Measurements from ENCODE around the gene SMARCD3. TPM values are rescaled to one million over a fixed set of nuclear protein-coding genes. Genes with fewer than 3 reads are reported as not detected.

SMARCD3 gene
- total and polyA plus RNA-seq, 2 donors (not counting 1 experiment from before 2014, with no cell fraction given) = 23.8 to 30.7 TPM

DNA sequence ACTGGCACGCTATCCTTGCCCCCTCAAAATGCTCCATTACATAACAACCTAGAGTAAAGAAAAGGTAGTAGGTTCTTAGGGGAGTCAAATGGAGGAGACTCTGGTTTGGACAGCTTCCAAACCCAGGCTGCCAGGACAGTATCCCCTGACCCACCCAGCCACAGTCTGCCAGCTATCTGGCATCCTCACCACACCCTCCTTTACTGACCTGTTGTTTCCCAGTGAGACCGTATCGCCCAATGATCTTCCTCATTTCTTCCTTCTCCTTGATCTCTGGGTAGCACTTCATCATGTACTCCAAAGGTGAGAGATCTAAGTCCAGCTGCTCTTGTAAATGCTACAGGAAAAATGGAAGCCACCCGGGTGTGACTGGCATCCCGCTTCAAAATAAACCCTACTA, 33.1 kb downstream of the SMARCD3 start:
- H3K4me2 ChIP-seq (ENCODE audit: extremely low read depth, insufficient read depth, low read length) = no peak overlapping the region
- DNase-seq (ENCODE audit: low read depth in 2 of 2) = no peak
- H2AFZ ChIP-seq (ENCODE audit: low read length) = no peak overlapping the region
- TF ChIP-seq, protein P1, sequence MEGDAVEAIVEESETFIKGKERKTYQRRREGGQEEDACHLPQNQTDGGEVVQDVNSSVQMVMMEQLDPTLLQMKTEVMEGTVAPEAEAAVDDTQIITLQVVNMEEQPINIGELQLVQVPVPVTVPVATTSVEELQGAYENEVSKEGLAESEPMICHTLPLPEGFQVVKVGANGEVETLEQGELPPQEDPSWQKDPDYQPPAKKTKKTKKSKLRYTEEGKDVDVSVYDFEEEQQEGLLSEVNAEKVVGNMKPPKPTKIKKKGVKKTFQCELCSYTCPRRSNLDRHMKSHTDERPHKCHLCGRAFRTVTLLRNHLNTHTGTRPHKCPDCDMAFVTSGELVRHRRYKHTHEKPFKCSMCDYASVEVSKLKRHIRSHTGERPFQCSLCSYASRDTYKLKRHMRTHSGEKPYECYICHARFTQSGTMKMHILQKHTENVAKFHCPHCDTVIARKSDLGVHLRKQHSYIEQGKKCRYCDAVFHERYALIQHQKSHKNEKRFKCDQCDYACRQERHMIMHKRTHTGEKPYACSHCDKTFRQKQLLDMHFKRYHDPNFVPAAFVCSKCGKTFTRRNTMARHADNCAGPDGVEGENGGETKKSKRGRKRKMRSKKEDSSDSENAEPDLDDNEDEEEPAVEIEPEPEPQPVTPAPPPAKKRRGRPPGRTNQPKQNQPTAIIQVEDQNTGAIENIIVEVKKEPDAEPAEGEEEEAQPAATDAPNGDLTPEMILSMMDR (conservative IDR thresholded peaks at IDR 0.05 in 1 of 2, IDR thresholded peaks at IDR 0.05 in 1 of 2; ENCODE audit: low read depth in 1 of 2, low read length in 2 of 2) = no peak
- TF ChIP-seq EZH2 (IDR thresholded peaks at IDR 0.05; ENCODE audit: low read length, missing control alignments) = no peak
- no peaks in the 10 kb centered on the region for H3K9me3 ChIP-seq (ENCODE audit: control insufficient read depth, insufficient read depth, low read depth, low read length)
- peaks cover 19% of the 10 kb centered on the region for H3K36me3 ChIP-seq (ENCODE audit: control insufficient read depth, insufficient read depth, low read length)
- H3K4me1 ChIP-seq (ENCODE audit: control insufficient read depth, extremely low read depth, insufficient read depth, low read length) = no peaks in the 10 kb centered on the region
- no peak overlapping the region for H3K4me3 ChIP-seq (replicated peaks in 1 of 4; ENCODE audit: control extremely low read depth in 1 of 4, insufficient read depth in 1 of 4, low read depth in 3 of 4, low read length in 4 of 4)
- H3K27me3 ChIP-seq (ENCODE audit: control insufficient read depth, insufficient read depth, low read length) = no peaks in the 10 kb centered on the region
- no peaks in the 10 kb centered on the region for H3K79me2 ChIP-seq (ENCODE audit: control insufficient read depth, insufficient read depth, low read length)
- no peak overlapping the region for H3K9ac ChIP-seq (ENCODE audit: insufficient read depth, low read length)
- no peak overlapping the region for H3K27ac ChIP-seq (ENCODE audit: insufficient read depth, low read length)
- no peaks in the 10 kb centered on the region for H4K20me1 ChIP-seq (ENCODE audit: control insufficient read depth, extremely low read depth, insufficient read depth, low read length)

DNA sequence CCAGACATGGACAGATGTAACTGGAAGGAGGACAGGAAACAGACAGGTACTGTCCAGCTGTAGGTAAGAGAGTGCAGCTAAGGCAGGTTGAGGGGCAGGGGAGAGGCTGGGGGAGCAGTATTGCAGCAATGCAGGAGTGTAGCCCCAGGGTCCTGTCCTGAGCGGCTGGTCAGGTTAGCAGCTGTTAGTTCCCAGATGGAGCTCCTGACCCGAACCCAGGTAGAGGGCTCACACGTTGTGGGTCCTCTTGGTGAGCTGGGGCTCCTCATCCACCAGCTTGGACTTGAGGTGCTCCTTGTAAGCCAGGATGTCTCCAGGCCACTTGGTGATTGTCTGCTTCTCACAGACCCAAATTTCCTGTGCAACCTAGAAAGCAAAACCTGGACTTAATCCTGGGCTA, 34.7 kb downstream of the SMARCD3 start:
- no peak for DNase-seq (ENCODE audit: low read depth in 2 of 2)
- Histone ChIP-seq H3K4me1 (ENCODE audit: control insufficient read depth, extremely low read depth, insufficient read depth, low read length) (no peaks in the 10 kb centered on the region), H3K4me3 (replicated peaks in 1 of 4; ENCODE audit: control extremely low read depth in 1 of 4, insufficient read depth in 1 of 4, low read depth in 3 of 4, low read length in 4 of 4) (no peak overlapping the region), H3K79me2 (ENCODE audit: control insufficient read depth, insufficient read depth, low read length) (no peaks in the 10 kb centered on the region), H2AFZ (ENCODE audit: low read length) (no peak overlapping the region), H4K20me1 (ENCODE audit: control insufficient read depth, extremely low read depth, insufficient read depth, low read length) (no peaks in the 10 kb centered on the region), H3K4me2 (ENCODE audit: extremely low read depth, insufficient read depth, low read length) (no peak overlapping the region), H3K36me3 (ENCODE audit: control insufficient read depth, insufficient read depth, low read length) (peaks cover 18% of the 10 kb centered on the region), H3K9me3 (ENCODE audit: control insufficient read depth, insufficient read depth, low read depth, low read length) (no peaks in the 10 kb centered on the region), H3K9ac (ENCODE audit: insufficient read depth, low read length) (no peak overlapping the region), H3K27ac (ENCODE audit: insufficient read depth, low read length) (no peak overlapping the region), H3K27me3 (ENCODE audit: control insufficient read depth, insufficient read depth, low read length) (no peaks in the 10 kb centered on the region)
- TF ChIP-seq, protein P1 (conservative IDR thresholded peaks at IDR 0.05 in 1 of 2, IDR thresholded peaks at IDR 0.05 in 1 of 2; ENCODE audit: low read depth in 1 of 2, low read length in 2 of 2) = no peak

DNA sequence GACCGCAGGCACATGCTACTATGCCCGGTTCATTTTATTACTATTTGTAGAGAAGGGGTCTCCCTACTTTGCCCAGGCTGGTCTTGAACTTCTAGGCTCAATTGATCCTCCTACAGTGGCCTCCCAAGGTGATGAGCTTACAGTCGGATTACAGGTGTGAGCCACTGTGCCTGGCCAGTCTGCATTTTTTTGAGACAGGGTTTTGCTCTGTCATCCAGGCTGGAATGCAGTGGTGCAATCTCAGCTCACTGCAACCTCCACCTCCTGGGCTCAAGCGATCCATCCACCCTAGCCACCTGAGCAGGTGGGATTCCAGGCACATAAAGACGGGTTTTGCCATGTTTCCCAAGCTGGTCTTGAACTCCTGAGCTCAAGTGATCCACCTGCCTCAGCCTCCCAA, 35.9 kb downstream of the SMARCD3 start:
- H3K27ac ChIP-seq (ENCODE audit: insufficient read depth, low read length) = no peak overlapping the region
- TF ChIP-seq, protein P1 (conservative IDR thresholded peaks at IDR 0.05 in 1 of 2, IDR thresholded peaks at IDR 0.05 in 1 of 2; ENCODE audit: low read depth in 1 of 2, low read length in 2 of 2) = no peak
- H3K4me2 ChIP-seq (ENCODE audit: extremely low read depth, insufficient read depth, low read length) = no peak overlapping the region
- no peaks in the 10 kb centered on the region for H3K79me2 ChIP-seq (ENCODE audit: control insufficient read depth, insufficient read depth, low read length)
- peaks cover 4% of the 10 kb centered on the region for H3K27me3 ChIP-seq (ENCODE audit: control insufficient read depth, insufficient read depth, low read length)
- peaks cover 8% of the 10 kb centered on the region for H3K36me3 ChIP-seq (ENCODE audit: control insufficient read depth, insufficient read depth, low read length)
- DNase-seq (ENCODE audit: low read depth in 2 of 2) = no peak
- H3K9me3 ChIP-seq (ENCODE audit: control insufficient read depth, insufficient read depth, low read depth, low read length) = no peaks in the 10 kb centered on the region
- H3K9ac ChIP-seq (ENCODE audit: insufficient read depth, low read length) = no peak overlapping the region
- no peaks in the 10 kb centered on the region for H4K20me1 ChIP-seq (ENCODE audit: control insufficient read depth, extremely low read depth, insufficient read depth, low read length)
- no peak overlapping the region for H3K4me3 ChIP-seq (replicated peaks in 1 of 4; ENCODE audit: control extremely low read depth in 1 of 4, insufficient read depth in 1 of 4, low read depth in 3 of 4, low read length in 4 of 4)
- H2AFZ ChIP-seq (ENCODE audit: low read length) = no peak overlapping the region
- H3K4me1 ChIP-seq (ENCODE audit: control insufficient read depth, extremely low read depth, insufficient read depth, low read length) = no peaks in the 10 kb centered on the region
